ENCODE data around the gene GNB1L. TPM values are rescaled to one million over a fixed set of nuclear protein-coding genes. Genes with fewer than 3 reads are reported as not detected.

GNB1L gene
- total RNA-seq, 1 donor from 2014 or later: 3.7 TPM

DNA sequence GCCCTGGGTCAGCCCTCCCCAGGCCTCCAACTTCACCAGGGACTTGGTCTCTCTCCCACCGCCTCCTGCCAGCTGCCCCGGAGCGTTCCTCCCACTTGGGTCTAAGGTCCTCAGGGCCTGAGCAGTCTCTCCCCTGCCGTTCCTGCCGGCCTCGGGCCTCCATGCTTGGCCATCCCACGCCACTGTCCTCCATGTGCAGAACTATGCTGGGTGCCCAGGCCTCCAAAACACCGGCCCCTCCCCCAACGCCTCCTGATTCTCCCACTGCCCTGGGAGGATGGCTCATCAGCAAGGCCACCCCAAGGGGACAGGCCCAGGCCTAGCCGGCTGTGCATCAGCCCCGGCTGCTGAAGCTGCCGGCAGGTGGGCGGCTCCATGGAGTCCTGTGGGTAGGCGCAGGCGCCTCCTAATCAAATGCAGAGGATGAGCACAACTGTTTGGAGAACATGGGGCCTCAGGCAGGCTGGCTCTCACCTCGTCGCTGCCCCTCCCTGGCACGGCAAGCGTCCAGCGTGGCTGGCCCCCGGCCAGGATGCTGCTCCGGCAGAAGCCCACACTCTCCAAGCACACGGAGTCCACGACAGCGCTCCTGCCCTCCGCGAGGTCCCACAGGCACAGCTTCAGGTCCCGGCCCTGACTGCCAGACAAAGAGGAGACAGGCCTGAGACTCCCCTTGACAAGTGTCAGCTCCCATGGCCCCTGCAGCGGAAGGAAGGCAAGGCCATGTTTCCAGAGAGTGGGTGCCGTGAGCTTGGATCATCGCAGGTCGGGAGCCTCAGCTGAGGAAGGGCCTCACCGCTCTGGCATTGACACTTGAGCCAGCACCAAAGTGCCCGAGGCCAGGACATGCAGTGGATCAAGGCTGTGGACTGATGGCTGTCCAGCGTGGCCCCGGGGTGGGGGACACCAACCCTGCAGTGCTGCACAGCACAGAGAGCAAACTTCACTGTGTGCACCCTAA lies 42.6 kb downstream of the GNB1L start:
- H3K9me3 Mint-ChIP-seq (ENCODE audit: unreplicated experiment): no peaks in the 10 kb centered on the region
- peak; percentile 2 for DNase-seq (ENCODE audit: low spot score)
- TF ChIP-seq CTCF (IDR thresholded peaks at IDR 0.05; ENCODE audit: unreplicated experiment): no peak
- H3K27me3 Mint-ChIP-seq (ENCODE audit: unreplicated experiment): peaks cover 8% of the 10 kb centered on the region
- H3K27ac Mint-ChIP-seq (ENCODE audit: unreplicated experiment): no peak overlapping the region
- no peaks in the 10 kb centered on the region for H3K4me1 Mint-ChIP-seq (ENCODE audit: unreplicated experiment)
- peaks cover 4% of the 10 kb centered on the region for H3K36me3 Mint-ChIP-seq (ENCODE audit: low read depth, unreplicated experiment)
- H3K4me3 Mint-ChIP-seq (ENCODE audit: unreplicated experiment): no peak overlapping the region

DNA sequence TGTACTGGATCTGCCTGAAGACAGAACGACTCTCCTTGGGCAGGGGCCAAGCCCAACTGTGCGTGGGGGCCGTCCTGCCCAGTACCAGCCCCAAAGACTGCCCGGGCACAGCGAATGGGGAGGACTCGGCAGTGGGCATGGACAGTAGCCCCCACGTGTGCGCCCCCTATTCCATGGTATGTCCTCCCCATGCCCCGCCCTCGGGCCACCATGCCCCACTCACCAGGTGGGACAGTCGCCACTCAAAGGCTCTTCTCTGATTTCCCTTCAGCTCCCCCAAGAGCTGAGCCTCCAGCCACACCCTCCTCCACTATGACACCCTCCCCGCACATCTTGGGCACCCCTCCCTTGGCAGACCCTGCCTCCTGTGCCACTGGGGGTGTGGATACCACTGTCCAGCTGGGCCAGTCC lies 43.5 kb downstream of the GNB1L start:
- Mint-ChIP-seq H3K27ac (ENCODE audit: unreplicated experiment) (no peak overlapping the region), H3K27me3 (ENCODE audit: unreplicated experiment) (peaks cover 7% of the 10 kb centered on the region), H3K36me3 (ENCODE audit: low read depth, unreplicated experiment) (no peaks in the 10 kb centered on the region), H3K9me3 (ENCODE audit: unreplicated experiment) (no peaks in the 10 kb centered on the region), H3K4me1 (ENCODE audit: unreplicated experiment) (no peaks in the 10 kb centered on the region), H3K4me3 (ENCODE audit: unreplicated experiment) (no peak overlapping the region)
- no peak for TF ChIP-seq CTCF (IDR thresholded peaks at IDR 0.05; ENCODE audit: unreplicated experiment)
- no peak for DNase-seq (ENCODE audit: low spot score)

DNA sequence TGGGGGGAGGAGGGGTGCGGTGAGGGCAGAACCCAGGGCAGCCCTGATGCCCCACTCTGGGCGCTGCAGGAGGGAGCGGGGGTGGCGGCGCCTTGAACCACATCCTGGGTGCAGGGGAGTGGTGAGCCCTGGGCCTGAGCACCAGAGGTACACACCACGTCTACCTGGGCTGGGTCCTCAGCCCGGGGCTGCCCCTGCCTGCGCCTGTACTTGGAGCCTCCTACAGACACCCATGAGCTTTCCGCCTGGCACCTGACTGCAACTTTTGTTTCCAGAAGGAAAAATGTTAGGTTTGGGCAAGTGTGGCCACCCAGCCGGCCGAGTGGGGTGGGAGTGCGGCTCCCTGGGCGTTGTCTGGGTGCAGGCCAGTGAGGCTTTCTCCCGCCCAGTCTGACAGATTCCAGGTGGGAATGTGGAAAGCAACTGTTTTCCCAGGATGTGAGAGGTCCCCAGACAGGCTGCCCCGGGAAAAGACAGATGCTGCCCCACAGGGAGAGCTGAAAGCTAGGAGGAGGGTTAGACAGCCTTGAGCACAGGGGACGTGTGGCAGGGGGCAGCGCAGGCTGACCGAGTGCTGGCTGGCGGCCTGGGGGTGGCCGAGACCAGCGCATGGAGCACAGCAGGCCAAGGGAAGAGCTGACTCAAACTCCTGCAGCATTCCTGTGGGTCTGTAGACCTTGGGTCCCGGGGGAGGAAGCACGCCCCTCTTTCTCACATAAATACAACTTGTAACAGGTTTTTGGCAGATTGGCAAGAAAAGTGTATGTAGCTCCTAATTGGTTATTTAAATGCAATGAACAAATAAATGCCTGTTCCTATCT lies 44.1 kb downstream of the GNB1L start:
- H3K27ac Mint-ChIP-seq (ENCODE audit: unreplicated experiment): no peak overlapping the region
- H3K36me3 Mint-ChIP-seq (ENCODE audit: low read depth, unreplicated experiment): no peaks in the 10 kb centered on the region
- TF ChIP-seq CTCF (IDR thresholded peaks at IDR 0.05; ENCODE audit: unreplicated experiment): no peak
- peaks cover 7% of the 10 kb centered on the region for H3K27me3 Mint-ChIP-seq (ENCODE audit: unreplicated experiment)
- H3K4me3 Mint-ChIP-seq (ENCODE audit: unreplicated experiment): no peak overlapping the region
- DNase-seq (ENCODE audit: low spot score): peak; percentile 1
- H3K4me1 Mint-ChIP-seq (ENCODE audit: unreplicated experiment): peaks cover 3% of the 10 kb centered on the region
- no peaks in the 10 kb centered on the region for H3K9me3 Mint-ChIP-seq (ENCODE audit: unreplicated experiment)

- Mint-ChIP-seq H3K27me3 (ENCODE audit: unreplicated experiment) (peaks cover 7% of the 10 kb centered on the region), H3K36me3 (ENCODE audit: low read depth, unreplicated experiment) (no peaks in the 10 kb centered on the region), H3K27ac (ENCODE audit: unreplicated experiment) (no peak overlapping the region), H3K4me1 (ENCODE audit: unreplicated experiment) (peaks cover 3% of the 10 kb centered on the region), H3K9me3 (ENCODE audit: unreplicated experiment) (no peaks in the 10 kb centered on the region), H3K4me3 (ENCODE audit: unreplicated experiment) (no peak overlapping the region)
- TF ChIP-seq CTCF (IDR thresholded peaks at IDR 0.05; ENCODE audit: unreplicated experiment): no peak
- no peak for DNase-seq (ENCODE audit: low spot score)
Observed at GRCh38 chr22:19809741-19810140, 44.9 kb downstream of the GNB1L start.
